HepG2 (cell line): ENCODE results near the gene ADI1. TPM values are rescaled to one million over a fixed set of nuclear protein-coding genes. Genes with fewer than 3 reads are reported as not detected.
A peak's percentile ranks its signal among the peaks of the same experiment; 100 is the strongest.

Experiments used
- FLYWCH1 ChIP-seq: sonication (generic); formaldehyde crosslinking; IDR thresholded peaks from 2 replicates; pipeline ENCODE4 v1.8.1; 2023; ENCODE audit warnings: mild to moderate bottlenecking, missing genetic modification reagents
- FOXJ3 ChIP-seq: sonication (generic); formaldehyde crosslinking; IDR thresholded peaks from 2 replicates; pipeline ENCODE4 v1.4.0; 2020; ENCODE audit warnings: missing genetic modification reagents, mild to moderate bottlenecking, borderline replicate concordance
- LRRFIP1 ChIP-seq: sonication (generic); formaldehyde crosslinking; conservative IDR thresholded peaks from 2 replicates; pipeline ENCODE4 v1.4.0; 2020; ENCODE audit warnings: missing genetic modification reagents
- MAFF ChIP-seq: IDR thresholded peaks from 2 replicates; pipeline ENCODE4 v1.6.1; 2011; ENCODE audit warnings: low read depth, low read length, improper control_type of control experiment
- MEIS1 ChIP-seq: sonication (generic); formaldehyde crosslinking; IDR thresholded peaks from 2 replicates; pipeline ENCODE4 v1.9.0; 2021; ENCODE audit warnings: mild to moderate bottlenecking, missing genetic modification reagents, moderate library complexity, borderline replicate concordance
- NR2F1 ChIP-seq, 2 experiments: fragments of 450-650 bp in 1 of 2; formaldehyde crosslinking in 1 of 2; IDR thresholded peaks; 2 replicates each; pipeline versions ENCODE4 v1.5.0 to v1.6.1; 2016 to 2020; ENCODE audit warnings: mild to moderate bottlenecking in 1 of 2, missing compliant biosample characterization in 1 of 2, missing genetic modification reagents in 1 of 2, moderate library complexity in 1 of 2
- PHF5A ChIP-seq: IDR thresholded peaks from one replicate; pipeline ENCODE4 v1.6.1; 2018; ENCODE audit warnings: low read depth, missing genetic modification reagents; ENCODE audit not compliant: unreplicated experiment
- REXO4 ChIP-seq: sonication (generic); formaldehyde crosslinking; IDR thresholded peaks from 2 replicates; pipeline ENCODE4 v1.8.0; 2022; ENCODE audit warnings: missing genetic modification reagents, mild to moderate bottlenecking, borderline replicate concordance
- SP2 ChIP-seq: sonication (generic); formaldehyde crosslinking; IDR thresholded peaks from 2 replicates; pipeline ENCODE4 v1.5.1; 2020; ENCODE audit warnings: mild to moderate bottlenecking, missing genetic modification reagents
- TEAD3 ChIP-seq: optimal IDR thresholded peaks from 2 replicates; pipeline ENCODE3; 2016; ENCODE audit warnings: borderline replicate concordance
- ZC3H4 ChIP-seq: sonication (generic); formaldehyde crosslinking; IDR thresholded peaks from 2 replicates; pipeline ENCODE4 v1.4.0; 2020; ENCODE audit warnings: missing genetic modification reagents, borderline replicate concordance
- ZFP1 ChIP-seq: IDR thresholded peaks from 2 replicates; pipeline ENCODE4 v1.6.1; 2016
- ZNF180 ChIP-seq: sonication (generic); formaldehyde crosslinking; IDR thresholded peaks from 2 replicates; pipeline ENCODE4 v1.4.0; 2020; ENCODE audit warnings: low read depth, missing genetic modification reagents, borderline replicate concordance
- ZNF224 ChIP-seq: sonication (generic); formaldehyde crosslinking; IDR thresholded peaks from 2 replicates; pipeline ENCODE4 v1.5.0; 2020; ENCODE audit warnings: mild to moderate bottlenecking, missing genetic modification reagents
- ZNF264 ChIP-seq: sonication (generic); formaldehyde crosslinking; IDR thresholded peaks from 2 replicates; pipeline ENCODE4 v1.4.0; 2020; ENCODE audit warnings: missing genetic modification reagents
- ZNF326 ChIP-seq: sonication (generic); formaldehyde crosslinking; IDR thresholded peaks from 2 replicates; pipeline ENCODE4 v1.4.0; 2020; ENCODE audit warnings: missing genetic modification reagents, borderline replicate concordance
- ZNF546 ChIP-seq: sonication (generic); formaldehyde crosslinking; conservative IDR thresholded peaks from 2 replicates; pipeline ENCODE4 v1.8.1; 2023; ENCODE audit warnings: mild to moderate bottlenecking, missing genetic modification reagents
- ZNF629 ChIP-seq: sonication (generic); formaldehyde crosslinking; conservative IDR thresholded peaks from 2 replicates; pipeline ENCODE4 v1.5.0; 2020; ENCODE audit warnings: missing genetic modification reagents
- ZNF777 ChIP-seq: sonication (generic); formaldehyde crosslinking; IDR thresholded peaks from 2 replicates; pipeline ENCODE4 v1.4.0; 2020; ENCODE audit warnings: missing genetic modification reagents
- ZNF850 ChIP-seq: sonication (generic); formaldehyde crosslinking; conservative IDR thresholded peaks from 2 replicates; pipeline ENCODE4 v1.9.0; 2021; ENCODE audit warnings: mild to moderate bottlenecking, missing genetic modification reagents
- polyA plus RNA-seq, 8 experiments: library from polyadenylated mRNA; depleted of rRNA in 3 of 8; stranded (reverse) in 7 of 8; unstranded in 1 of 8; fragments of >200 nt; fragmentation: Illumina TruSeq in 4 of 8; extraction: Trizol in 4 of 8; gene quantifications; 2 replicates each; pipeline versions ENCODE4 v1.2.1 to v1.2.3, GENCODE V29; 2011 to 2016; ENCODE audit warnings: low read depth in 4 of 8, missing spikeins in 1 of 8, mixed read lengths in 1 of 8; ENCODE audit not compliant: insufficient read depth in 1 of 8
- total RNA-seq, 5 experiments: library from RNA; depleted of rRNA; stranded (reverse); fragments of >200 nt; fragmentation: Illumina TruSeq; extraction: Trizol; gene quantifications; 2 replicates each; pipeline ENCODE4 v1.2.3, GENCODE V29; 2016; ENCODE audit warnings: low read depth in 1 of 5
- TF ChIP-seq, protein P1 (sequence below): sonication (generic); formaldehyde crosslinking; IDR thresholded peaks from 2 replicates; pipeline ENCODE4 v1.4.0; 2020; ENCODE audit warnings: missing genetic modification reagents, borderline replicate concordance
- TF ChIP-seq, protein P2 (sequence below): IDR thresholded peaks from 2 replicates; pipeline ENCODE4 v1.6.1; 2012; ENCODE audit warnings: low read depth, low read length, improper control_type of control experiment
- TF ChIP-seq, protein P3 (sequence below): sonication (generic); formaldehyde crosslinking; IDR thresholded peaks from 2 replicates; pipeline ENCODE4 v1.4.0; 2020; ENCODE audit warnings: mild to moderate bottlenecking, missing genetic modification reagents

The ADI1 gene
- total and polyA plus RNA-seq, 2 of the 13 experiments (the other 11 are each of a cell fraction or from before 2014, with no cell fraction given) = 28.7 to 123 TPM

GRCh38 chr2:3480352-3481010, 38.9 kb downstream of the ADI1 start (continued):
- TF ChIP-seq, protein P1, sequence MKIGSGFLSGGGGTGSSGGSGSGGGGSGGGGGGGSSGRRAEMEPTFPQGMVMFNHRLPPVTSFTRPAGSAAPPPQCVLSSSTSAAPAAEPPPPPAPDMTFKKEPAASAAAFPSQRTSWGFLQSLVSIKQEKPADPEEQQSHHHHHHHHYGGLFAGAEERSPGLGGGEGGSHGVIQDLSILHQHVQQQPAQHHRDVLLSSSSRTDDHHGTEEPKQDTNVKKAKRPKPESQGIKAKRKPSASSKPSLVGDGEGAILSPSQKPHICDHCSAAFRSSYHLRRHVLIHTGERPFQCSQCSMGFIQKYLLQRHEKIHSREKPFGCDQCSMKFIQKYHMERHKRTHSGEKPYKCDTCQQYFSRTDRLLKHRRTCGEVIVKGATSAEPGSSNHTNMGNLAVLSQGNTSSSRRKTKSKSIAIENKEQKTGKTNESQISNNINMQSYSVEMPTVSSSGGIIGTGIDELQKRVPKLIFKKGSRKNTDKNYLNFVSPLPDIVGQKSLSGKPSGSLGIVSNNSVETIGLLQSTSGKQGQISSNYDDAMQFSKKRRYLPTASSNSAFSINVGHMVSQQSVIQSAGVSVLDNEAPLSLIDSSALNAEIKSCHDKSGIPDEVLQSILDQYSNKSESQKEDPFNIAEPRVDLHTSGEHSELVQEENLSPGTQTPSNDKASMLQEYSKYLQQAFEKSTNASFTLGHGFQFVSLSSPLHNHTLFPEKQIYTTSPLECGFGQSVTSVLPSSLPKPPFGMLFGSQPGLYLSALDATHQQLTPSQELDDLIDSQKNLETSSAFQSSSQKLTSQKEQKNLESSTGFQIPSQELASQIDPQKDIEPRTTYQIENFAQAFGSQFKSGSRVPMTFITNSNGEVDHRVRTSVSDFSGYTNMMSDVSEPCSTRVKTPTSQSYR (CRISPR knock-in tag) = peak; percentile 78
- TF ChIP-seq, protein P2, sequence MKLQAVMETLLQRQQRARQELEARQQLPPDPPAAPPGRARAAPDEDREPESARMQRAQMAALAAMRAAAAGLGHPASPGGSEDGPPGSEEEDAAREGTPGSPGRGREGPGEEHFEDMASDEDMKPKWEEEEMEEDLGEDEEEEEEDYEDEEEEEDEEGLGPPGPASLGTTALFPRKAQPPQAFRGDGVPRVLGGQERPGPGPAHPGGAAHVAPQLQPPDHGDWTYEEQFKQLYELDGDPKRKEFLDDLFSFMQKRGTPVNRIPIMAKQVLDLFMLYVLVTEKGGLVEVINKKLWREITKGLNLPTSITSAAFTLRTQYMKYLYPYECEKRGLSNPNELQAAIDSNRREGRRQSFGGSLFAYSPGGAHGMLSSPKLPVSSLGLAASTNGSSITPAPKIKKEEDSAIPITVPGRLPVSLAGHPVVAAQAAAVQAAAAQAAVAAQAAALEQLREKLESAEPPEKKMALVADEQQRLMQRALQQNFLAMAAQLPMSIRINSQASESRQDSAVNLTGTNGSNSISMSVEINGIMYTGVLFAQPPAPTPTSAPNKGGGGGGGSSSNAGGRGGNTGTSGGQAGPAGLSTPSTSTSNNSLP = no peak
- TF ChIP-seq TEAD3 (CRISPR knock-in tag) (peak; percentile 60), ZNF546 (CRISPR knock-in tag) (no peak), ZNF850 (no peak), ZC3H4 (CRISPR knock-in tag) (no peak), MAFF (no peak), PHF5A (no peak), FOXJ3 (CRISPR knock-in tag) (no peak), ZNF777 (CRISPR knock-in tag) (no peak), FLYWCH1 (CRISPR knock-in tag) (no peak), LRRFIP1 (CRISPR knock-in tag) (no peak), NR2F1 (CRISPR knock-in tag; IDR thresholded peaks at IDR 0.05) (no peak), REXO4 (CRISPR knock-in tag) (no peak), SP2 (CRISPR knock-in tag) (no peak), ZFP1 (CRISPR knock-in tag) (no peak), ZNF224 (no peak), ZNF326 (CRISPR knock-in tag) (no peak), ZNF629 (CRISPR knock-in tag) (no peak), MEIS1 (CRISPR knock-in tag) (0 out of 2 replicates have a peak, but pooled peaks have one; percentile 46), ZNF264 (no peak), ZNF180 (CRISPR knock-in tag) (no peak)
- TF ChIP-seq, protein P3, sequence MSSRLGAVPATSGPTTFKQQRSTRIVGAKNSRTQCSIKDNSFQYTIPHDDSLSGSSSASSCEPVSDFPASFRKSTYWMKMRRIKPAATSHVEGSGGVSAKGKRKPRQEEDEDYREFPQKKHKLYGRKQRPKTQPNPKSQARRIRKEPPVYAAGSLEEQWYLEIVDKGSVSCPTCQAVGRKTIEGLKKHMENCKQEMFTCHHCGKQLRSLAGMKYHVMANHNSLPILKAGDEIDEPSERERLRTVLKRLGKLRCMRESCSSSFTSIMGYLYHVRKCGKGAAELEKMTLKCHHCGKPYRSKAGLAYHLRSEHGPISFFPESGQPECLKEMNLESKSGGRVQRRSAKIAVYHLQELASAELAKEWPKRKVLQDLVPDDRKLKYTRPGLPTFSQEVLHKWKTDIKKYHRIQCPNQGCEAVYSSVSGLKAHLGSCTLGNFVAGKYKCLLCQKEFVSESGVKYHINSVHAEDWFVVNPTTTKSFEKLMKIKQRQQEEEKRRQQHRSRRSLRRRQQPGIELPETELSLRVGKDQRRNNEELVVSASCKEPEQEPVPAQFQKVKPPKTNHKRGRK = no peak
